ENCODE results near the gene PGLYRP3. TPM values are rescaled to one million over a fixed set of nuclear protein-coding genes. Genes with fewer than 3 reads are reported as not detected.

The PGLYRP3 gene
- total and polyA plus RNA-seq, 9 of the 15 experiments (the other 6 are each of a cell fraction or from before 2014, with no cell fraction given), result not detected

- no peak for TF ChIP-seq SIN3A (IDR thresholded peaks at IDR 0.05; ENCODE audit: borderline replicate concordance in 2 of 2, control insufficient read depth in 1 of 2, low read depth in 2 of 2, low read length in 2 of 2)
- TF ChIP-seq NFRKB (IDR thresholded peaks at IDR 0.05; ENCODE audit: low read depth), result no peak
- TF ChIP-seq TAF7 (tag; IDR thresholded peaks at IDR 0.05), result no peak
- no peak for TF ChIP-seq NFYB (IDR thresholded peaks at IDR 0.05; ENCODE audit: extremely low read depth, insufficient read length)
These were observed 50.1 kb downstream of the PGLYRP3 start (continued) for GRCh38 chr1:153262462-153263157.

GRCh38 chr1:153262070-153262366, 50.7 kb downstream of the PGLYRP3 start:
- BruUV-seq (replicated peaks), result no TSS peak
- no peaks in the 10 kb centered on the region; the same call in 1 of the 2 replicates for H4K20me1 ChIP-seq (replicated peaks; ENCODE audit: control insufficient read depth, insufficient read depth, low read length)
- ChIA-PET CTCF (ENCODE audit: low intra/inter-chr PET ratio) (no interaction called here), POLR2A (interaction anchor here (0.9 to 1.6 kb wide), 3 partner anchors 23 to 332 kb away, joined by 3 read pairs; no protein-coding TSS in a partner anchor)
- ATAC-seq (no peak), DNase-seq (ENCODE audit: extremely low read depth in 1 of 4, low spot score in 3 of 4) (no peak), FAIRE-seq (no peak)
- no peaks in the 10 kb centered on the region for H3K79me2 ChIP-seq (ENCODE audit: control insufficient read depth, insufficient read depth, low read length)
- no peaks in the 10 kb centered on the region for H3K9me1 ChIP-seq (ENCODE audit: control insufficient read depth, insufficient read depth, low read length)
- H3K4me1 ChIP-seq (replicated peaks in 1 of 2; ENCODE audit: control insufficient read depth in 2 of 2, insufficient read depth in 2 of 2, low read length in 2 of 2), result peaks cover 0 to 8% of the 10 kb centered on the region in 2 experiments; a peak in 2 of 5 replicates
- no peaks in the 10 kb centered on the region for H3K36me3 ChIP-seq (ENCODE audit: control insufficient read depth, insufficient read depth, low read length)
- H3K4me3 ChIP-seq, result no peak overlapping the region
- no peak overlapping the region for H2AFZ ChIP-seq (ENCODE audit: low read depth, low read length)
- H3K9me3 ChIP-seq (replicated peaks; ENCODE audit: control insufficient read depth, insufficient read depth, low read depth, low read length), result no peaks in the 10 kb centered on the region
- no peak overlapping the region for H3K27ac ChIP-seq (ENCODE audit: extremely low read depth, low read depth, low read length)
- WGBS (ENCODE audit: insufficient coverage, low coverage, missing lambda C conversion rate), result 4% methylated on average over 6 of the region's 6 CpGs
- peaks cover 35 to 49% of the 10 kb centered on the region in 2 experiments for H3K27me3 ChIP-seq (ENCODE audit: control insufficient read depth in 2 of 2, insufficient read depth in 2 of 2, low read length in 2 of 2)
- no peak overlapping the region for H3K4me2 ChIP-seq (ENCODE audit: insufficient read depth, low read length)
- in situ Hi-C loops (cut with MboI) (no loop called here), intact Hi-C loops (cut with micrococcal nuclease) (no loop called here)
- TF ChIP-seq, protein P1, sequence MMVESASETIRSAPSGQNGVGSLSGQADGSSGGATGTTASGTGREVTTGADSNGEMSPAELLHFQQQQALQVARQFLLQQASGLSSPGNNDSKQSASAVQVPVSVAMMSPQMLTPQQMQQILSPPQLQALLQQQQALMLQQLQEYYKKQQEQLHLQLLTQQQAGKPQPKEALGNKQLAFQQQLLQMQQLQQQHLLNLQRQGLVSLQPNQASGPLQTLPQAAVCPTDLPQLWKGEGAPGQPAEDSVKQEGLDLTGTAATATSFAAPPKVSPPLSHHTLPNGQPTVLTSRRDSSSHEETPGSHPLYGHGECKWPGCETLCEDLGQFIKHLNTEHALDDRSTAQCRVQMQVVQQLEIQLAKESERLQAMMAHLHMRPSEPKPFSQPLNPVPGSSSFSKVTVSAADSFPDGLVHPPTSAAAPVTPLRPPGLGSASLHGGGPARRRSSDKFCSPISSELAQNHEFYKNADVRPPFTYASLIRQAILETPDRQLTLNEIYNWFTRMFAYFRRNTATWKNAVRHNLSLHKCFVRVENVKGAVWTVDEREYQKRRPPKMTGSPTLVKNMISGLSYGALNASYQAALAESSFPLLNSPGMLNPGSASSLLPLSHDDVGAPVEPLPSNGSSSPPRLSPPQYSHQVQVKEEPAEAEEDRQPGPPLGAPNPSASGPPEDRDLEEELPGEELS (CRISPR knock-in tag; IDR thresholded peaks at IDR 0.05; ENCODE audit: borderline replicate concordance), result no peak
- TF ChIP-seq ZNF780A (CRISPR knock-in tag; IDR thresholded peaks at IDR 0.05) (no peak), MAZ (CRISPR knock-in tag; conservative IDR thresholded peaks at IDR 0.05 in 1 of 2, IDR thresholded peaks at IDR 0.05 in 1 of 2) (no peak), JUNB (CRISPR knock-in tag; conservative IDR thresholded peaks at IDR 0.05) (no peak), NFE2 (IDR thresholded peaks at IDR 0.05; ENCODE audit: low read depth) (no peak), L3MBTL2 (IDR thresholded peaks at IDR 0.05) (no peak), SRSF3 (IDR thresholded peaks at IDR 0.05; ENCODE audit: insufficient read depth, low read length) (no peak), ATF7 (IDR thresholded peaks at IDR 0.05) (no peak), NR4A1 (CRISPR knock-in tag; IDR thresholded peaks at IDR 0.05) (no peak), NR4A1 (tag; IDR thresholded peaks at IDR 0.05) (no peak), ZNF197 (CRISPR knock-in tag; IDR thresholded peaks at IDR 0.05; ENCODE audit: low read depth) (no peak), ETS2 (tag; IDR thresholded peaks at IDR 0.05; ENCODE audit: borderline replicate concordance, poor library complexity, severe bottlenecking) (no peak), PHB2 (IDR thresholded peaks at IDR 0.05; ENCODE audit: low read depth) (no peak), RFX5 (IDR thresholded peaks at IDR 0.05; ENCODE audit: low read depth, low read length) (no peak), CREB3L1 (IDR thresholded peaks at IDR 0.05; ENCODE audit: borderline replicate concordance, low read depth) (no peak)
- H3K9ac ChIP-seq (ENCODE audit: insufficient read depth in 1 of 2, low read depth in 2 of 2, low read length in 2 of 2), result no peak overlapping the region

All from K562 (cell line).